Ovary (tissue), 3 donors: ENCODE data around the gene GIMAP8.

Source experiments
- CTCF ChIP-seq, 3 donors: fragments of 450-650 bp in 2 of 3; fragments of 200-600 bp in 1 of 3; IDR thresholded peaks; one replicate each; pipeline versions ENCODE4 v1.5.1 to v1.8.0; 2016 to 2022; ENCODE audit warnings: antibody characterized with exemption in 3 of 3, mild to moderate bottlenecking in 1 of 3
- POLR2A ChIP-seq: fragments of 450-650 bp; IDR thresholded peaks from one replicate; pipeline ENCODE4 v1.6.1; 2017; ENCODE audit warnings: antibody characterized with exemption, mild to moderate bottlenecking, moderate library complexity
- donor health status: DM: no; HTN: no; CAD: no.

- TF ChIP-seq CTCF (IDR thresholded peaks at IDR 0.05), result no peak
- TF ChIP-seq POLR2A, result no peak
Observed at GRCh38 chr7:150516956-150517745, 66.7 kb downstream of the GIMAP8 start.
